DND-41 (cell line): Measurements from ENCODE around the gene TMEM163.

Source experiments
- ATAC-seq: fragments of 200-7000 bp; cut with Tn5 transposase; 3 replicates; pipeline ENCODE4 v1.9.1; 2021; ENCODE audit warnings: low read depth; ENCODE audit not compliant: insufficient read depth
- DNase-seq: peaks from one replicate; pipeline ENCODE4 v3.0.0-alpha.2; 2020
- H2AFZ ChIP-seq: 2 replicates; pipeline ENCODE4 v1.6.0; 2012; ENCODE audit warnings: low read depth, low read length
- H3K27ac ChIP-seq: 2 replicates; pipeline ENCODE4 v1.5.1; 2012; ENCODE audit warnings: low read length, inconsistent platforms
- H3K27me3 ChIP-seq: fragments of 200-600 bp; sonication (generic); 2 replicates; pipeline ENCODE4 v1.6.0; 2012; ENCODE audit warnings: low read length, mild to moderate bottlenecking, inconsistent platforms; ENCODE audit not compliant: insufficient read depth, poor library complexity
- H3K36me3 ChIP-seq: 2 replicates; pipeline ENCODE4 v1.5.1; 2012; ENCODE audit warnings: low read length, inconsistent platforms; ENCODE audit not compliant: insufficient read depth
- H3K4me1 ChIP-seq: 2 replicates; pipeline ENCODE4 v1.5.1; 2012; ENCODE audit warnings: mild to moderate bottlenecking, low read length; ENCODE audit not compliant: insufficient read depth
- H3K4me2 ChIP-seq: 2 replicates; pipeline ENCODE4 v1.6.0; 2012; ENCODE audit warnings: mild to moderate bottlenecking, moderate library complexity, low read length, inconsistent platforms; ENCODE audit not compliant: insufficient read depth
- H3K4me3 ChIP-seq, 2 experiments: fragments of 200-600 bp in 1 of 2; shearing (Covaris generic) in 1 of 2; 2 replicates each; pipeline ENCODE4 v1.5.1; 2012 to 2016; ENCODE audit warnings: inconsistent platforms in 2 of 2, low read length in 2 of 2, mild to moderate bottlenecking in 2 of 2, low read depth in 1 of 2, moderate library complexity in 1 of 2
- H3K79me2 ChIP-seq: 2 replicates; pipeline ENCODE4 v1.6.0; 2012; ENCODE audit warnings: low read length, inconsistent platforms; ENCODE audit not compliant: insufficient read depth
- H3K9ac ChIP-seq: 2 replicates; pipeline ENCODE4 v1.6.0; 2012; ENCODE audit warnings: low read depth, mild to moderate bottlenecking, inconsistent platforms, low read length, moderate library complexity
- H3K9me3 ChIP-seq: 2 replicates; pipeline ENCODE4 v1.5.1; 2012; ENCODE audit warnings: low read length, moderate library complexity, mild to moderate bottlenecking, inconsistent platforms; ENCODE audit not compliant: insufficient read depth, severe bottlenecking
- H4K20me1 ChIP-seq: 2 replicates; pipeline ENCODE4 v1.6.0; 2012; ENCODE audit warnings: low read length; ENCODE audit not compliant: insufficient read depth
- CTCF ChIP-seq: IDR thresholded peaks from 2 replicates; pipeline ENCODE4 v1.5.1; 2012; ENCODE audit warnings: borderline replicate concordance, low read length, moderate library complexity, mild to moderate bottlenecking; ENCODE audit not compliant: poor library complexity, severe bottlenecking; ENCODE audit errors: extremely low read depth
- EZH2 ChIP-seq: IDR thresholded peaks from 3 replicates; pipeline ENCODE4 v1.6.1; 2012; ENCODE audit warnings: borderline replicate concordance, low read depth, mild to moderate bottlenecking, moderate library complexity, low read length, inconsistent platforms; ENCODE audit not compliant: severe bottlenecking

TMEM163 gene

GRCh38 chr2:134576478-134576877 is 142.3 kb downstream of the TMEM163 start:
- no peaks in the 10 kb centered on the region for H4K20me1 ChIP-seq
- H3K79me2 ChIP-seq = no peaks in the 10 kb centered on the region
- H3K4me3 ChIP-seq = no peak overlapping the region
- peaks cover 2% of the 10 kb centered on the region; the same call in 1 of the 2 replicates for H3K4me1 ChIP-seq
- ATAC-seq (no peak), DNase-seq (no peak)
- H3K9ac ChIP-seq = no peak overlapping the region
- no peaks in the 10 kb centered on the region for H3K36me3 ChIP-seq
- H3K27ac ChIP-seq = no peak overlapping the region
- H3K27me3 ChIP-seq = no peaks in the 10 kb centered on the region
- H3K4me2 ChIP-seq = no peak overlapping the region
- H3K9me3 ChIP-seq = no peaks in the 10 kb centered on the region
- peak; percentile 19 for TF ChIP-seq CTCF
- no peak for TF ChIP-seq EZH2
- no peak overlapping the region for H2AFZ ChIP-seq

- no peaks in the 10 kb centered on the region for H4K20me1 ChIP-seq
- no peak for TF ChIP-seq CTCF
- no peak for TF ChIP-seq EZH2
- H3K79me2 ChIP-seq = no peaks in the 10 kb centered on the region
- no peaks in the 10 kb centered on the region for H3K27me3 ChIP-seq
- H3K4me3 ChIP-seq = no peak overlapping the region
- H2AFZ ChIP-seq = no peak overlapping the region
- H3K27ac ChIP-seq = no peak overlapping the region
- no peaks in the 10 kb centered on the region for H3K36me3 ChIP-seq
- no peaks in the 10 kb centered on the region for H3K9me3 ChIP-seq
- peaks cover 2% of the 10 kb centered on the region; the same call in 1 of the 2 replicates for H3K4me1 ChIP-seq
- no peak overlapping the region for H3K9ac ChIP-seq
- no peak overlapping the region for H3K4me2 ChIP-seq
- ATAC-seq = no peak
- DNase-seq = no peak
Observed at GRCh38 chr2:134575888-134576287, 142.9 kb downstream of the TMEM163 start.

- Histone ChIP-seq H3K27me3 (no peaks in the 10 kb centered on the region), H4K20me1 (no peaks in the 10 kb centered on the region), H3K9me3 (no peaks in the 10 kb centered on the region), H3K4me3 (no peak overlapping the region), H3K79me2 (no peaks in the 10 kb centered on the region), H3K4me1 (peaks cover 2% of the 10 kb centered on the region; the same call in 1 of the 2 replicates), H3K36me3 (no peaks in the 10 kb centered on the region), H3K9ac (no peak overlapping the region), H3K27ac (no peak overlapping the region), H2AFZ (no peak overlapping the region), H3K4me2 (no peak overlapping the region)
- TF ChIP-seq CTCF (no peak), EZH2 (no peak)
- ATAC-seq (peak; percentile 40; the same call in 2 of the 3 replicates), DNase-seq (peak; percentile 12)
Observed at GRCh38 chr2:134574611-134575330, 144.0 kb downstream of the TMEM163 start.

- TF ChIP-seq CTCF (no peak), EZH2 (no peak)
- no peak for ATAC-seq
- peaks cover 2% of the 10 kb centered on the region; the same call in 1 of the 2 replicates for H3K4me1 ChIP-seq
Observed at GRCh38 chr2:134573724-134574123, 145.1 kb downstream of the TMEM163 start.

More at GRCh38 chr2:134573724-134574123, 145.1 kb downstream of the TMEM163 start:
- no peak for DNase-seq
- no peaks in the 10 kb centered on the region for H3K79me2 ChIP-seq
- H4K20me1 ChIP-seq = no peaks in the 10 kb centered on the region
- H3K27ac ChIP-seq = no peak overlapping the region
- no peaks in the 10 kb centered on the region for H3K36me3 ChIP-seq
- no peak overlapping the region for H3K4me3 ChIP-seq
- H3K4me2 ChIP-seq = no peak overlapping the region
- no peaks in the 10 kb centered on the region for H3K9me3 ChIP-seq
- H2AFZ ChIP-seq = no peak overlapping the region
- H3K9ac ChIP-seq = no peak overlapping the region
- H3K27me3 ChIP-seq = no peaks in the 10 kb centered on the region
